NCI-H128 (cell line): ENCODE measurements around the gene GAPVD1.
A peak's percentile ranks its signal among the peaks of the same experiment; 100 is the strongest.
"Not testable (repeated sequence)": the region's sequence is repeated elsewhere in the genome, so short reads cannot be mapped to it uniquely, and the experiment has no call there.

Experiments
- DNase-seq: peaks from one replicate; lab custom pipeline; 2025; ENCODE audit not compliant: unreplicated experiment; lab: John Stamatoyannopoulos, UW

GAPVD1 gene

GRCh38 chr9:125261501-125262293 lies at the start of gene GAPVD1:
TSS of gene GAPVD1 (plus strand) at chr9:125261826. CDS start at chr9:125298922, 37,096 bp downstream.
- DNase-seq = peak; percentile 65

- DNase-seq = no peak
Measured at GRCh38 chr9:125214186-125214585, 47.4 kb upstream of the GAPVD1 start.

GRCh38 chr9:125218621-125219020 lies 43.0 kb upstream of the GAPVD1 start:
- DNase-seq = no peak

GRCh38 chr9:125224858-125225257 lies 36.8 kb upstream of the GAPVD1 start:
- DNase-seq = not testable (repeated sequence)

- no peak for DNase-seq
Measured at GRCh38 chr9:125227761-125228160, 33.9 kb upstream of the GAPVD1 start.

- DNase-seq = no peak
Measured at GRCh38 chr9:125233678-125234077, 27.9 kb upstream of the GAPVD1 start.

- not testable (repeated sequence) for DNase-seq
Measured at GRCh38 chr9:125234099-125234498, 27.5 kb upstream of the GAPVD1 start.

- DNase-seq = no peak
Measured at GRCh38 chr9:125235804-125236519, 25.7 kb upstream of the GAPVD1 start.

GRCh38 chr9:125236520-125237159 lies 25.0 kb upstream of the GAPVD1 start:
- not testable (repeated sequence) for DNase-seq

GRCh38 chr9:125238127-125238914 lies 23.3 kb upstream of the GAPVD1 start:
- DNase-seq = no peak

GRCh38 chr9:125238915-125239446 lies 22.6 kb upstream of the GAPVD1 start:
- no peak for DNase-seq

GRCh38 chr9:125239631-125240597 lies 21.7 kb upstream of the GAPVD1 start:
- DNase-seq = no peak

GRCh38 chr9:125240649-125240999 lies 21.0 kb upstream of the GAPVD1 start:
- no peak for DNase-seq

GRCh38 chr9:125241000-125241862 lies 20.4 kb upstream of the GAPVD1 start, which contains the start of gene HSPA5:
TSS of gene HSPA5 (minus strand) at chr9:125241343. CDS start at chr9:125241126, 217 bp downstream.
- peak; percentile 97 for DNase-seq

GRCh38 chr9:125241863-125242739 lies 19.5 kb upstream of the GAPVD1 start:
- DNase-seq = no peak

GRCh38 chr9:125243792-125244260 lies 17.8 kb upstream of the GAPVD1 start:
- DNase-seq = no peak

- DNase-seq = no peak
Measured at GRCh38 chr9:125246261-125246667, 15.4 kb upstream of the GAPVD1 start.
